WTC11 (cell line): Measurements from ENCODE around the gene FOXL2. TPM values are rescaled to one million over a fixed set of nuclear protein-coding genes. Genes with fewer than 3 reads are reported as not detected.

ENCODE experiments used
- ATAC-seq: fragments of 200-7000 bp; cut with Tn5 transposase; 2 replicates; pipeline ENCODE4 v1.10.0; 2021; ENCODE audit warnings: mild to moderate bottlenecking, moderate library complexity
- CTCF ChIA-PET: fragments of 300-600 bp; sonication (Branson Sonifier 250); formaldehyde crosslinking; loops from one replicate; lab custom pipeline; 2021; ENCODE audit warnings: antibody characterized with exemption; lab: Charles Lee
- POLR2A ChIA-PET: fragments of 350-600 bp; sonication (Branson Sonifier 250); formaldehyde crosslinking; loops from one replicate; lab custom pipeline; 2021; ENCODE audit warnings: antibody characterized with exemption; lab: Charles Lee
- DNase-seq: peaks from one replicate; pipeline ENCODE4 v3.0.0; 2021; ENCODE audit warnings: low spot score
- H3K27ac Mint-ChIP-seq: 2 replicates; pipeline ENCODE4 v1.8.0; 2021; ENCODE audit warnings: mixed read lengths
- H3K27me3 Mint-ChIP-seq: 2 replicates; pipeline ENCODE4 v1.8.0; 2021; ENCODE audit warnings: low read depth, mild to moderate bottlenecking, moderate library complexity, mixed read lengths
- H3K36me3 Mint-ChIP-seq: 2 replicates; pipeline ENCODE4 v1.8.0; 2021; ENCODE audit warnings: mixed read lengths
- H3K4me1 Mint-ChIP-seq: 2 replicates; pipeline ENCODE4 v1.8.0; 2022; ENCODE audit warnings: mixed read lengths
- H3K4me3 Mint-ChIP-seq: 2 replicates; pipeline ENCODE4 v1.8.0; 2021; ENCODE audit warnings: mild to moderate bottlenecking, moderate library complexity, mixed read lengths
- H3K9me3 Mint-ChIP-seq: 2 replicates; pipeline ENCODE4 v1.8.0; 2021; ENCODE audit warnings: mixed read lengths
- CBFB ChIP-seq: sonication (generic); formaldehyde crosslinking; IDR thresholded peaks from 2 replicates; pipeline ENCODE4 v1.8.1; 2022; ENCODE audit warnings: mild to moderate bottlenecking, low read depth, missing genetic modification reagents
- CREM ChIP-seq: sonication (generic); formaldehyde crosslinking; IDR thresholded peaks from 2 replicates; pipeline ENCODE4 v1.8.1; 2022; ENCODE audit warnings: mild to moderate bottlenecking, missing genetic modification reagents, moderate library complexity
- ESRRA ChIP-seq: sonication (generic); formaldehyde crosslinking; IDR thresholded peaks from 2 replicates; pipeline ENCODE4 v1.8.1; 2022; ENCODE audit warnings: mild to moderate bottlenecking, missing genetic modification reagents, borderline replicate concordance
- ETV6 ChIP-seq: sonication (generic); formaldehyde crosslinking; IDR thresholded peaks from 2 replicates; pipeline ENCODE4 v1.8.1; 2022; ENCODE audit warnings: mild to moderate bottlenecking, missing genetic modification reagents
- KAT7 ChIP-seq: sonication (generic); formaldehyde crosslinking; IDR thresholded peaks from 2 replicates; pipeline ENCODE4 v1.8.1; 2023; ENCODE audit warnings: missing genetic modification reagents, mild to moderate bottlenecking, borderline replicate concordance
- MYBL2 ChIP-seq: sonication (generic); formaldehyde crosslinking; IDR thresholded peaks from 2 replicates; pipeline ENCODE4 v1.8.1; 2023; ENCODE audit warnings: mild to moderate bottlenecking, moderate library complexity, missing genetic modification reagents
- NR1H2 ChIP-seq: sonication (generic); formaldehyde crosslinking; IDR thresholded peaks from 2 replicates; pipeline ENCODE4 v1.9.0; 2021; ENCODE audit warnings: mild to moderate bottlenecking, moderate library complexity, missing genetic modification reagents
- RORB ChIP-seq: fragments of 250-450 bp; sonication (Bioruptor Pico); IDR thresholded peaks from 2 replicates; pipeline ENCODE4 v1.9.0; 2021; ENCODE audit warnings: mild to moderate bottlenecking
- ZBTB21 ChIP-seq: sonication (generic); formaldehyde crosslinking; IDR thresholded peaks from 2 replicates; pipeline ENCODE4 v1.8.1; 2023; ENCODE audit warnings: mild to moderate bottlenecking, missing genetic modification reagents, borderline replicate concordance
- ZNF263 ChIP-seq: sonication (generic); formaldehyde crosslinking; IDR thresholded peaks from 2 replicates; pipeline ENCODE4 v1.8.1; 2022; ENCODE audit warnings: low read depth, mild to moderate bottlenecking, moderate library complexity, missing genetic modification reagents
- total RNA-seq: library from RNA; stranded (reverse); gene quantifications from 3 replicates; pipeline ENCODE4 v1.2.3, GENCODE V29; 2021
- TF ChIP-seq, protein P1 (sequence below): fragments of 200-600 bp; IDR thresholded peaks from 2 replicates; pipeline ENCODE4 v1.8.0; 2022; ENCODE audit warnings: antibody characterized with exemption
- TF ChIP-seq, protein P2 (sequence below): sonication (generic); formaldehyde crosslinking; IDR thresholded peaks from 2 replicates; pipeline ENCODE4 v1.8.0; 2022; ENCODE audit warnings: mild to moderate bottlenecking, missing genetic modification reagents
- TF ChIP-seq, protein P3 (sequence below): fragments of 250-450 bp; sonication (Bioruptor Pico); IDR thresholded peaks from 2 replicates; pipeline ENCODE4 v1.9.0; 2021; ENCODE audit warnings: mild to moderate bottlenecking
- TF ChIP-seq, protein P4 (sequence below): sonication (generic); formaldehyde crosslinking; IDR thresholded peaks from 2 replicates; pipeline ENCODE4 v1.8.1; 2022; ENCODE audit warnings: low read depth, mild to moderate bottlenecking, moderate library complexity, missing genetic modification reagents, borderline replicate concordance
- TF ChIP-seq, protein P5 (sequence below): sonication (generic); formaldehyde crosslinking; IDR thresholded peaks from 2 replicates; pipeline ENCODE4 v1.8.0; 2023; ENCODE audit warnings: missing genetic modification reagents, mild to moderate bottlenecking, borderline replicate concordance
- TF ChIP-seq, protein P6 (sequence below): sonication (generic); formaldehyde crosslinking; conservative IDR thresholded peaks from 2 replicates; pipeline ENCODE4 v1.8.1; 2022; ENCODE audit warnings: mild to moderate bottlenecking, missing genetic modification reagents
- TF ChIP-seq, protein P7 (sequence below): fragments of 250-450 bp; sonication (Bioruptor Pico); IDR thresholded peaks from 2 replicates; pipeline ENCODE4 v1.9.0; 2021; ENCODE audit warnings: moderate library complexity, mild to moderate bottlenecking, inconsistent platforms, borderline replicate concordance
- TF ChIP-seq, protein P8 (sequence below): sonication (generic); formaldehyde crosslinking; IDR thresholded peaks from 2 replicates; pipeline ENCODE4 v1.8.1; 2023; ENCODE audit warnings: mild to moderate bottlenecking, missing genetic modification reagents, borderline replicate concordance

Gene FOXL2
- total RNA-seq, 1 experiment from 2014 or later = 1.4 TPM

DNA sequence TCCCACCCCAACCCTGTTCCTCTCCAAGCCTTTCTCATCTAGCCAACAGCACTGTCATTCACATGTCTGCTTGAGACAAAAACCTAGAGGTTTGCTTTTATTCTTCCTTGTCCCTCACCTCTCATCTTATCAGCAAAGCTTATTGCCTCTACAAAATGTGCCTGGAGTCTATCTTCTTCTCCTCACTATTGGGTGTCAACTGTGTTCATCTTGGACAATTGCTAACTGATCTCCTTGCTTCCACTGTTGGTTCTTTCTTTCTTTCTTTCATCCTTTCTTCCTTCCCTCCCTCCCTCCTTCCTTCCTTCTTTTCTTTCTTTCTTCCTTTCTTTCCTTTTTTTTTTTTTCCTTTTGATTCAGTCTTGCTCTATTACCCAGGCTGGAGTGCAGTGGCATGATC, 48.2 kb downstream of the FOXL2 start (continued):
- TF ChIP-seq, protein P1, sequence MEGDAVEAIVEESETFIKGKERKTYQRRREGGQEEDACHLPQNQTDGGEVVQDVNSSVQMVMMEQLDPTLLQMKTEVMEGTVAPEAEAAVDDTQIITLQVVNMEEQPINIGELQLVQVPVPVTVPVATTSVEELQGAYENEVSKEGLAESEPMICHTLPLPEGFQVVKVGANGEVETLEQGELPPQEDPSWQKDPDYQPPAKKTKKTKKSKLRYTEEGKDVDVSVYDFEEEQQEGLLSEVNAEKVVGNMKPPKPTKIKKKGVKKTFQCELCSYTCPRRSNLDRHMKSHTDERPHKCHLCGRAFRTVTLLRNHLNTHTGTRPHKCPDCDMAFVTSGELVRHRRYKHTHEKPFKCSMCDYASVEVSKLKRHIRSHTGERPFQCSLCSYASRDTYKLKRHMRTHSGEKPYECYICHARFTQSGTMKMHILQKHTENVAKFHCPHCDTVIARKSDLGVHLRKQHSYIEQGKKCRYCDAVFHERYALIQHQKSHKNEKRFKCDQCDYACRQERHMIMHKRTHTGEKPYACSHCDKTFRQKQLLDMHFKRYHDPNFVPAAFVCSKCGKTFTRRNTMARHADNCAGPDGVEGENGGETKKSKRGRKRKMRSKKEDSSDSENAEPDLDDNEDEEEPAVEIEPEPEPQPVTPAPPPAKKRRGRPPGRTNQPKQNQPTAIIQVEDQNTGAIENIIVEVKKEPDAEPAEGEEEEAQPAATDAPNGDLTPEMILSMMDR = no peak
- TF ChIP-seq ZBTB21 (CRISPR knock-in tag) = no peak

DNA sequence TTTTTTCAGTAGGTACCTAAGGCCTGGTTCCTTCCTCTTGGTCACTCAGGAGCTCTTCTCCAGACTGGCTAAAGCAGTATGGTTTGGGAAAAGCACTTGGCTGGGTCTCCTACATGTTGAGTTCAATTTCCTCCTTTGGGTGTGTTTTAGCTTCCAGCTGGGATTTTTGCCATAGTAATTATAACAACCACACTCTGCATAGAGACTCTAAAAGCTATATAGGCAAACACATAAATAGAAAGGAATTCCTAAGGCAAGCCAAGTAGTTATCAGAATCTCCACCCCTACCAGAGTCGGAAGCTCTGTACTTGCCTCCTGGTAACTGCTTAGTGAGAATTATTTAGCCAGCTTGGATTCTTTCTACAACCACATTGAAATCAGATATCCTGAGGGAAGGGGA, 48.6 kb downstream of the FOXL2 start:
- Mint-ChIP-seq H3K4me3 (no peak overlapping the region), H3K36me3 (no peaks in the 10 kb centered on the region), H3K27ac (no peak overlapping the region), H3K27me3 (no peaks in the 10 kb centered on the region; the same call in 1 of the 2 replicates), H3K9me3 (no peaks in the 10 kb centered on the region), H3K4me1 (no peaks in the 10 kb centered on the region)
- ATAC-seq = no peak
- no peak for DNase-seq
- ChIA-PET CTCF (interaction anchor here (1.0 to 5.1 kb wide), 5 partner anchors 17 to 304 kb away, joined by 3 to 49 read pairs (median 5); no protein-coding TSS in a partner anchor), POLR2A (no interaction called here)
- TF ChIP-seq NR1H2 (CRISPR knock-in tag) (no peak), ZNF263 (CRISPR knock-in tag) (no peak), CBFB (CRISPR knock-in tag) (no peak), ESRRA (CRISPR knock-in tag) (no peak), CREM (CRISPR knock-in tag) (no peak), RORB (no peak), KAT7 (no peak), ETV6 (no peak), MYBL2 (CRISPR knock-in tag) (no peak)
- TF ChIP-seq, protein P2, sequence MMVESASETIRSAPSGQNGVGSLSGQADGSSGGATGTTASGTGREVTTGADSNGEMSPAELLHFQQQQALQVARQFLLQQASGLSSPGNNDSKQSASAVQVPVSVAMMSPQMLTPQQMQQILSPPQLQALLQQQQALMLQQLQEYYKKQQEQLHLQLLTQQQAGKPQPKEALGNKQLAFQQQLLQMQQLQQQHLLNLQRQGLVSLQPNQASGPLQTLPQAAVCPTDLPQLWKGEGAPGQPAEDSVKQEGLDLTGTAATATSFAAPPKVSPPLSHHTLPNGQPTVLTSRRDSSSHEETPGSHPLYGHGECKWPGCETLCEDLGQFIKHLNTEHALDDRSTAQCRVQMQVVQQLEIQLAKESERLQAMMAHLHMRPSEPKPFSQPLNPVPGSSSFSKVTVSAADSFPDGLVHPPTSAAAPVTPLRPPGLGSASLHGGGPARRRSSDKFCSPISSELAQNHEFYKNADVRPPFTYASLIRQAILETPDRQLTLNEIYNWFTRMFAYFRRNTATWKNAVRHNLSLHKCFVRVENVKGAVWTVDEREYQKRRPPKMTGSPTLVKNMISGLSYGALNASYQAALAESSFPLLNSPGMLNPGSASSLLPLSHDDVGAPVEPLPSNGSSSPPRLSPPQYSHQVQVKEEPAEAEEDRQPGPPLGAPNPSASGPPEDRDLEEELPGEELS = no peak
- TF ChIP-seq, protein P3, sequence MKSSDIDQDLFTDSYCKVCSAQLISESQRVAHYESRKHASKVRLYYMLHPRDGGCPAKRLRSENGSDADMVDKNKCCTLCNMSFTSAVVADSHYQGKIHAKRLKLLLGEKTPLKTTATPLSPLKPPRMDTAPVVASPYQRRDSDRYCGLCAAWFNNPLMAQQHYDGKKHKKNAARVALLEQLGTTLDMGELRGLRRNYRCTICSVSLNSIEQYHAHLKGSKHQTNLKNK (CRISPR knock-in tag) = no peak
- TF ChIP-seq, protein P4, sequence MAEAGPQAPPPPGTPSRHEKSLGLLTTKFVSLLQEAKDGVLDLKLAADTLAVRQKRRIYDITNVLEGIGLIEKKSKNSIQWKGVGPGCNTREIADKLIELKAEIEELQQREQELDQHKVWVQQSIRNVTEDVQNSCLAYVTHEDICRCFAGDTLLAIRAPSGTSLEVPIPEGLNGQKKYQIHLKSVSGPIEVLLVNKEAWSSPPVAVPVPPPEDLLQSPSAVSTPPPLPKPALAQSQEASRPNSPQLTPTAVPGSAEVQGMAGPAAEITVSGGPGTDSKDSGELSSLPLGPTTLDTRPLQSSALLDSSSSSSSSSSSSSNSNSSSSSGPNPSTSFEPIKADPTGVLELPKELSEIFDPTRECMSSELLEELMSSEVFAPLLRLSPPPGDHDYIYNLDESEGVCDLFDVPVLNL (CRISPR knock-in tag) = no peak
- TF ChIP-seq, protein P5, sequence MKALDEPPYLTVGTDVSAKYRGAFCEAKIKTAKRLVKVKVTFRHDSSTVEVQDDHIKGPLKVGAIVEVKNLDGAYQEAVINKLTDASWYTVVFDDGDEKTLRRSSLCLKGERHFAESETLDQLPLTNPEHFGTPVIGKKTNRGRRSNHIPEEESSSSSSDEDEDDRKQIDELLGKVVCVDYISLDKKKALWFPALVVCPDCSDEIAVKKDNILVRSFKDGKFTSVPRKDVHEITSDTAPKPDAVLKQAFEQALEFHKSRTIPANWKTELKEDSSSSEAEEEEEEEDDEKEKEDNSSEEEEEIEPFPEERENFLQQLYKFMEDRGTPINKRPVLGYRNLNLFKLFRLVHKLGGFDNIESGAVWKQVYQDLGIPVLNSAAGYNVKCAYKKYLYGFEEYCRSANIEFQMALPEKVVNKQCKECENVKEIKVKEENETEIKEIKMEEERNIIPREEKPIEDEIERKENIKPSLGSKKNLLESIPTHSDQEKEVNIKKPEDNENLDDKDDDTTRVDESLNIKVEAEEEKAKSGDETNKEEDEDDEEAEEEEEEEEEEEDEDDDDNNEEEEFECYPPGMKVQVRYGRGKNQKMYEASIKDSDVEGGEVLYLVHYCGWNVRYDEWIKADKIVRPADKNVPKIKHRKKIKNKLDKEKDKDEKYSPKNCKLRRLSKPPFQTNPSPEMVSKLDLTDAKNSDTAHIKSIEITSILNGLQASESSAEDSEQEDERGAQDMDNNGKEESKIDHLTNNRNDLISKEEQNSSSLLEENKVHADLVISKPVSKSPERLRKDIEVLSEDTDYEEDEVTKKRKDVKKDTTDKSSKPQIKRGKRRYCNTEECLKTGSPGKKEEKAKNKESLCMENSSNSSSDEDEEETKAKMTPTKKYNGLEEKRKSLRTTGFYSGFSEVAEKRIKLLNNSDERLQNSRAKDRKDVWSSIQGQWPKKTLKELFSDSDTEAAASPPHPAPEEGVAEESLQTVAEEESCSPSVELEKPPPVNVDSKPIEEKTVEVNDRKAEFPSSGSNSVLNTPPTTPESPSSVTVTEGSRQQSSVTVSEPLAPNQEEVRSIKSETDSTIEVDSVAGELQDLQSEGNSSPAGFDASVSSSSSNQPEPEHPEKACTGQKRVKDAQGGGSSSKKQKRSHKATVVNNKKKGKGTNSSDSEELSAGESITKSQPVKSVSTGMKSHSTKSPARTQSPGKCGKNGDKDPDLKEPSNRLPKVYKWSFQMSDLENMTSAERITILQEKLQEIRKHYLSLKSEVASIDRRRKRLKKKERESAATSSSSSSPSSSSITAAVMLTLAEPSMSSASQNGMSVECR (CRISPR knock-in tag) = no peak
- TF ChIP-seq, protein P6, sequence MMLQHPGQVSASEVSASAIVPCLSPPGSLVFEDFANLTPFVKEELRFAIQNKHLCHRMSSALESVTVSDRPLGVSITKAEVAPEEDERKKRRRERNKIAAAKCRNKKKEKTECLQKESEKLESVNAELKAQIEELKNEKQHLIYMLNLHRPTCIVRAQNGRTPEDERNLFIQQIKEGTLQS (CRISPR knock-in tag) = no peak
- TF ChIP-seq, protein P7, sequence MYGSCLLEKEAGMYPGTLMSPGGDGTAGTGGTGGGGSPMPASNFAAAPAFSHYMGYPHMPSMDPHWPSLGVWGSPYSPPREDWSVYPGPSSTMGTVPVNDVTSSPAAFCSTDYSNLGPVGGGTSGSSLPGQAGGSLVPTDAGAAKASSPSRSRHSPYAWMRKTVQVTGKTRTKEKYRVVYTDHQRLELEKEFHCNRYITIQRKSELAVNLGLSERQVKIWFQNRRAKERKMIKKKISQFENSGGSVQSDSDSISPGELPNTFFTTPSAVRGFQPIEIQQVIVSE (CRISPR knock-in tag) = no peak
- TF ChIP-seq, protein P8, sequence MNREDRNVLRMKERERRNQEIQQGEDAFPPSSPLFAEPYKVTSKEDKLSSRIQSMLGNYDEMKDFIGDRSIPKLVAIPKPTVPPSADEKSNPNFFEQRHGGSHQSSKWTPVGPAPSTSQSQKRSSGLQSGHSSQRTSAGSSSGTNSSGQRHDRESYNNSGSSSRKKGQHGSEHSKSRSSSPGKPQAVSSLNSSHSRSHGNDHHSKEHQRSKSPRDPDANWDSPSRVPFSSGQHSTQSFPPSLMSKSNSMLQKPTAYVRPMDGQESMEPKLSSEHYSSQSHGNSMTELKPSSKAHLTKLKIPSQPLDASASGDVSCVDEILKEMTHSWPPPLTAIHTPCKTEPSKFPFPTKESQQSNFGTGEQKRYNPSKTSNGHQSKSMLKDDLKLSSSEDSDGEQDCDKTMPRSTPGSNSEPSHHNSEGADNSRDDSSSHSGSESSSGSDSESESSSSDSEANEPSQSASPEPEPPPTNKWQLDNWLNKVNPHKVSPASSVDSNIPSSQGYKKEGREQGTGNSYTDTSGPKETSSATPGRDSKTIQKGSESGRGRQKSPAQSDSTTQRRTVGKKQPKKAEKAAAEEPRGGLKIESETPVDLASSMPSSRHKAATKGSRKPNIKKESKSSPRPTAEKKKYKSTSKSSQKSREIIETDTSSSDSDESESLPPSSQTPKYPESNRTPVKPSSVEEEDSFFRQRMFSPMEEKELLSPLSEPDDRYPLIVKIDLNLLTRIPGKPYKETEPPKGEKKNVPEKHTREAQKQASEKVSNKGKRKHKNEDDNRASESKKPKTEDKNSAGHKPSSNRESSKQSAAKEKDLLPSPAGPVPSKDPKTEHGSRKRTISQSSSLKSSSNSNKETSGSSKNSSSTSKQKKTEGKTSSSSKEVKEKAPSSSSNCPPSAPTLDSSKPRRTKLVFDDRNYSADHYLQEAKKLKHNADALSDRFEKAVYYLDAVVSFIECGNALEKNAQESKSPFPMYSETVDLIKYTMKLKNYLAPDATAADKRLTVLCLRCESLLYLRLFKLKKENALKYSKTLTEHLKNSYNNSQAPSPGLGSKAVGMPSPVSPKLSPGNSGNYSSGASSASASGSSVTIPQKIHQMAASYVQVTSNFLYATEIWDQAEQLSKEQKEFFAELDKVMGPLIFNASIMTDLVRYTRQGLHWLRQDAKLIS = no peak
